Activated B cell treated with CpG ODN at 0.5 μM for 24 hours (primary cell): ENCODE results near the gene SCARB1. TPM values are rescaled to one million over a fixed set of nuclear protein-coding genes. Genes with fewer than 3 reads are reported as not detected.
"Not testable (repeated sequence)": the region's sequence is repeated elsewhere in the genome, so short reads cannot be mapped to it uniquely, and the experiment has no call there.

Experiments
- ATAC-seq: fragments of 200-7000 bp; cut with Tn5 transposase; one replicate; pipeline ENCODE4 v1.10.0; 2021; ENCODE audit warnings: low read depth, mild to moderate bottlenecking, moderate library complexity
- CTCF ChIA-PET: fragments of 350-600 bp; sonication (Branson Sonifier 250); formaldehyde crosslinking; loops from one replicate; lab custom pipeline; 2021; ENCODE audit warnings: antibody characterized with exemption; lab: Charles Lee
- POLR2A ChIA-PET: fragments of 350-600 bp; sonication (Branson Sonifier 250); formaldehyde crosslinking; loops from one replicate; lab custom pipeline; 2021; ENCODE audit warnings: antibody characterized with exemption; lab: Charles Lee
- DNase-seq: peaks from one replicate; pipeline ENCODE4 v3.0.0; 2022
- H3K27ac Mint-ChIP-seq: one replicate; pipeline ENCODE4 v1.8.0; 2020; ENCODE audit warnings: mixed read lengths
- H3K27me3 Mint-ChIP-seq: one replicate; pipeline ENCODE4 v1.8.0; 2021; ENCODE audit warnings: mixed read lengths
- H3K36me3 Mint-ChIP-seq: one replicate; pipeline ENCODE4 v1.8.0; 2021; ENCODE audit warnings: low read depth, mixed read lengths
- H3K4me1 Mint-ChIP-seq: one replicate; pipeline ENCODE4 v1.8.0; 2021; ENCODE audit warnings: mixed read lengths
- H3K4me3 Mint-ChIP-seq: one replicate; pipeline ENCODE4 v1.8.0; 2020; ENCODE audit warnings: mild to moderate bottlenecking, mixed read lengths
- H3K9me3 Mint-ChIP-seq: one replicate; pipeline ENCODE4 v1.8.0; 2020; ENCODE audit warnings: mixed read lengths
- intact Hi-C: fragments of 100-400 bp; cut with micrococcal nuclease; formaldehyde crosslinking; loops from one replicate; pipeline ENCODE4 v1.15.1; 2024
- total RNA-seq: library from RNA; stranded (reverse); gene quantifications from 2 replicates; pipeline ENCODE4 v1.2.3, GENCODE V29; 2022
- TF ChIP-seq, protein P1 (sequence below): fragments of 200-600 bp; IDR thresholded peaks from one replicate; pipeline ENCODE4 v1.8.0; 2022; ENCODE audit warnings: antibody characterized with exemption, mild to moderate bottlenecking

The SCARB1 gene
- total RNA-seq, 1 donor from 2014 or later = 39.3 TPM

DNA sequence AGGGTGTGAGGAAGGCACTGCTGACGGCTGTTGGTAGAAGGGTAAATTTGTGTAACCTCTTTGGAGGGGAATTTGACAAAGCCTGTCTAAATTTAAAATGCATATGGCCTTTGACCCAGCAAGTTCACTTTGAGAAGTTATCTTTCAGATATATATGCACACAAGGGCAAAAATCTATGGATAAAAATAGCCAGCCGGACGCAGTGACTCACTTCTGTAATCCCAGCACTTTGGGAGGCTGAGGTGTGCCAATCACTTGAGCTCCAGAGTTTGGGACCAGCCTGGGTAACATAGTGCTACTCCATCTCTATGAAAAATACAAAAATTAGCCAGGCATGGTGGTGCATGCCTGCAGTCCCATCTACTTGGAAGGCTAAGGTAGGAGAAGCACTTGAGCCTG lies 37.3 kb upstream of the SCARB1 start:
- Mint-ChIP-seq H3K4me3 (no peak overlapping the region), H3K27ac (no peak overlapping the region), H3K4me1 (peaks cover 37% of the 10 kb centered on the region), H3K27me3 (no peaks in the 10 kb centered on the region), H3K36me3 (no peaks in the 10 kb centered on the region), H3K9me3 (peaks cover 3% of the 10 kb centered on the region)
- intact Hi-C loops = loop anchor here (10.0 kb wide), 1 partner anchor 506 kb away; no protein-coding TSS in a partner anchor
- DNase-seq (no peak), ATAC-seq (no peak)
- TF ChIP-seq, protein P1, sequence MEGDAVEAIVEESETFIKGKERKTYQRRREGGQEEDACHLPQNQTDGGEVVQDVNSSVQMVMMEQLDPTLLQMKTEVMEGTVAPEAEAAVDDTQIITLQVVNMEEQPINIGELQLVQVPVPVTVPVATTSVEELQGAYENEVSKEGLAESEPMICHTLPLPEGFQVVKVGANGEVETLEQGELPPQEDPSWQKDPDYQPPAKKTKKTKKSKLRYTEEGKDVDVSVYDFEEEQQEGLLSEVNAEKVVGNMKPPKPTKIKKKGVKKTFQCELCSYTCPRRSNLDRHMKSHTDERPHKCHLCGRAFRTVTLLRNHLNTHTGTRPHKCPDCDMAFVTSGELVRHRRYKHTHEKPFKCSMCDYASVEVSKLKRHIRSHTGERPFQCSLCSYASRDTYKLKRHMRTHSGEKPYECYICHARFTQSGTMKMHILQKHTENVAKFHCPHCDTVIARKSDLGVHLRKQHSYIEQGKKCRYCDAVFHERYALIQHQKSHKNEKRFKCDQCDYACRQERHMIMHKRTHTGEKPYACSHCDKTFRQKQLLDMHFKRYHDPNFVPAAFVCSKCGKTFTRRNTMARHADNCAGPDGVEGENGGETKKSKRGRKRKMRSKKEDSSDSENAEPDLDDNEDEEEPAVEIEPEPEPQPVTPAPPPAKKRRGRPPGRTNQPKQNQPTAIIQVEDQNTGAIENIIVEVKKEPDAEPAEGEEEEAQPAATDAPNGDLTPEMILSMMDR = no peak
- POLR2A ChIA-PET = interaction anchor here (0.6 to 2.1 kb wide), 5 partner anchors 13 to 423 kb away, joined by 3 to 9 read pairs (median 4); partner anchors contain the start of gene UBC
- CTCF ChIA-PET = interaction anchor here (0.7 to 4.1 kb wide), 2 partner anchors 39 to 865 kb away, joined by 4 to 14 read pairs; no protein-coding TSS in a partner anchor

DNA sequence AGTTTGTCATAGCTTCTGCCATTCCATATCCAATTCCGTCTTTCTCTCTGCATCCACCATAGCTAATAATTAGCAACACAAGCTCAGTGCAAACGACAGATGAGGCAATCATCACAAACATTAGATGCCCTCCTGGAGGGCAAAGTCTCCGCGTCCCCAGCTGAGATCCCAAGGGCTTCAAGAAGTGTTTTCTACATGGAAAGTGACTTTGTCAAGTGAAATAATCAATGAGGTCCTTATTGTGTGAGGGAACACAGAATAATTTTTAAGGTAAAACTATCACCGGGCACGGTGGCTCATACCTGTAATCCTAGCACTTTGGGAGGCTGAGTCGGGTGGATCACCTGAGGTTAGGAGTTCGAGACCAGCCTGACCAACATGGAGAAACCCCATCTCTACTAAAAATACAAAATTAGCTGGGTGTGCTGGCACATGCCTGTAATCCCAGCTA lies 36.7 kb upstream of the SCARB1 start:
- peaks cover 34% of the 10 kb centered on the region for H3K4me1 Mint-ChIP-seq
- CTCF ChIA-PET = interaction anchor here (4.1 kb wide), 1 partner anchor 40 kb away, joined by 14 read pairs; no protein-coding TSS in a partner anchor
- H3K27me3 Mint-ChIP-seq, H3K9me3 Mint-ChIP-seq, H3K4me3 Mint-ChIP-seq, H3K27ac Mint-ChIP-seq, DNase-seq, H3K36me3 Mint-ChIP-seq, ATAC-seq: not testable (repeated sequence)
- POLR2A ChIA-PET = interaction anchor here (0.7 to 2.1 kb wide), 4 partner anchors 9 to 53 kb away, joined by 3 to 9 read pairs (median 4); partner anchors contain the start of gene UBC
- intact Hi-C loops = loop anchor here (10.0 kb wide), 1 partner anchor 506 kb away; no protein-coding TSS in a partner anchor

DNA sequence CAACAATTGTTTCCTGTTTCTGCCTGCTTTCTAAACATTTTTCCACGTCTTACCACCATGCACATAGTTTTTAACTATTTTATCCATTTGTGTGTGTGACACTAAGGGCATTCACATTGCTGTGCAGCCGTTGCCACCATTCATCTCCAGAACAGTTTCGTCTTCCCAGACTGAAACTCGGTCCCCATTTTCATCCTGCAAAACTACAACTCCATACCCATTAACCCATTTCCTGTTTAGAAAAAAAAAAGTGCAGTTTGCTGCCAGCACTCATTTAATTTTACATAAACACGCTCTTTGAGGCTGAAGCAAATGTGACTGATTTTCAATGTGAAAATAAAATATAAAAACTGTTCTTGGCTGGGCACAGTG lies 35.2 kb upstream of the SCARB1 start:
- no peaks in the 10 kb centered on the region for H3K36me3 Mint-ChIP-seq
- POLR2A ChIA-PET = interaction anchor here (2.1 kb wide), 1 partner anchor 15 kb away, joined by 9 read pairs; the partner anchor contains the start of gene UBC
- CTCF ChIA-PET = no interaction called here
- peaks cover 3% of the 10 kb centered on the region for H3K9me3 Mint-ChIP-seq
- ATAC-seq = no peak
- TF ChIP-seq, protein P1 = no peak
- no peak overlapping the region for H3K27ac Mint-ChIP-seq
- no peak for DNase-seq
- H3K4me3 Mint-ChIP-seq = no peak overlapping the region
- intact Hi-C loops = loop anchor here (1.0 kb wide), 4 partner anchors 15 to 863 kb away; partner anchors contain the start of gene SCARB1
- no peaks in the 10 kb centered on the region for H3K27me3 Mint-ChIP-seq
- H3K4me1 Mint-ChIP-seq = peaks cover 39% of the 10 kb centered on the region

DNA sequence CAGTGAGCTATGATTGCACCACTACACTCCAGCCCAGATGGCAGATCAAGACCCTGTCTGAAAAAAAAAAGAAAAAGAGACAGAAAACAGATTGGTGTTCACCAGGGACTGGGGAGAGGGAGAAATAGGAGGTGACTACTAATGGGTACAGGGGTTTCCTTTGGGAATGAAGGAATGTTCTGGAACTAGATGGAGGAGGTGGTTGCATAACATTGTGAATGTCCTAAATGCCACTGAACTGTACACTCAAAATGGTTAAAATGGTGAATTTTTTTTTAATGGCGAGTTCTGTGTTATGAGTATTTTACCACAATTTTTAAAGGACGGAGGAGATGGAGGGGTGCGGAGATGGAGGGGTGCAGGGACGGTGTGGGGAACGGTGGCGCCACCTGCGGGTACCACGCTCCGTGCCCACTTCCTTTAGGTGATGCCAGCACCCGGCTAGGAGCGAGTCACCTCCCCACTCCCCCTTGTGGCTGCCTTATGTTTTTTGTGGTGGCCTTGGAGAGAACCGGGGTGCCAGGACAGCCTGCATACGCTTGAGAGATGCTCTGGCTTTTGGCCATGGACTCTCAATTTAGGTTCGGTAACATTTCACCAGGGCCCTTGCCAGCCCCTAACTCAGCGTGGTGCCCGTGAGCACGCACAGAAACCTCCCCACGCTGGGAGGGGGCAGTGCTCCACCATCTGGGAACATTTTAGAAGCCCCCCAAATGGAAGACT lies 34.7 kb upstream of the SCARB1 start:
- intact Hi-C loops = loop anchor here (1.0 kb wide), 4 partner anchors 14 to 862 kb away; partner anchors contain the start of gene SCARB1
- CTCF ChIA-PET = no interaction called here
- Mint-ChIP-seq H3K4me1 (peaks cover 45% of the 10 kb centered on the region), H3K4me3 (peak overlapping the region; percentile 29), H3K36me3 (no peaks in the 10 kb centered on the region), H3K9me3 (peaks cover 3% of the 10 kb centered on the region), H3K27ac (no peak overlapping the region), H3K27me3 (no peaks in the 10 kb centered on the region)
- TF ChIP-seq, protein P1 = peak; percentile 33
- POLR2A ChIA-PET = interaction anchor here (1.0 kb wide), 1 partner anchor 29 kb away, joined by 5 read pairs; no protein-coding TSS in a partner anchor
- ATAC-seq (peak; percentile 81), DNase-seq (peak; percentile 55)

DNA sequence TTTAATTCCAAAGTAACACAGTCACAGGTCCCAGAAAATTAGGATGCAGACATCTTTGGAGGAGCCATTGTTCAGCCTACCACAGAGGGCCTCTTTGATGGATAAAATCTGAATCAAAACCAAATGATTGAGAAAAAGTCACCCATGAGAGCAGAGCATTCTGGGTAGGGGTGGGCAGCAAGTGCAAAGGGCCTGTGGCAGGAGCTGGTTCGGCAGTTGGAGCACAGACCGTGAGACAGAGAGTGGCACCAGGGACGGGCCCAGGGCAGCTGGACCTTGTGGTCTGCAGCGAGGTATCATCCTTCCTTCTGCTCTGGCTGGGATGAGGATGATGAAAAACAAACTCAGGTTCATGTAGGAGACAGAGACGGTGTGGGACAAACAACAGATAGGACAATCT lies 32.8 kb upstream of the SCARB1 start:
- H3K4me3 Mint-ChIP-seq = no peak overlapping the region
- TF ChIP-seq, protein P1 = no peak
- H3K36me3 Mint-ChIP-seq = no peaks in the 10 kb centered on the region
- ChIA-PET POLR2A (no interaction called here), CTCF (no interaction called here)
- H3K27me3 Mint-ChIP-seq = no peaks in the 10 kb centered on the region
- peaks cover 3% of the 10 kb centered on the region for H3K9me3 Mint-ChIP-seq
- ATAC-seq (no peak), DNase-seq (no peak)
- H3K4me1 Mint-ChIP-seq = peaks cover 31% of the 10 kb centered on the region
- no peak overlapping the region for H3K27ac Mint-ChIP-seq
- intact Hi-C loops = no loop called here
